ENCODE measurements around the gene EXOC6B.

Gene EXOC6B

DNA sequence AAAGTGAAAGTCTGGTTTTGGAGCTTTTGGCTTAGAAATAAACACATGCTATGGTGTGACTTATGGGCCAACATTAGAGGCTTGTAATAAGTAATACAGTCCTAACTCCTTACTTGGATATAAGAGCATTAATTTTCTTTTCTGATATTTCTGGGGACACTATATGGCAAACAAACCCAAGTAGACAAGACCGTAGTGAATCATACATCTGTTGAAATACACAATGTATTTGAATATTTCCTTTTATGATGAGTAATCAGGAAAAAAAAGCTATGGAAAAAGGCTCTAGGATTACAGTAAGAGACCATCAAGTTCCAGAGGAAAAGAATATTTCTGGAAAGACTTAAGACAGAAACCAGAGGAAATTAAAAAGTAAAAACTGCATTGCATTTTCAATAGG, 532.2 kb downstream of the EXOC6B start:
- Histone ChIP-seq H2AFZ (ENCODE audit: low read depth, low read length) (no peak overlapping the region), H3K79me2 (ENCODE audit: insufficient read depth, low read length) (no peaks in the 10 kb centered on the region), H4K20me1 (ENCODE audit: insufficient read depth, low read length) (no peaks in the 10 kb centered on the region), H3K27ac (ENCODE audit: low read length) (no peak overlapping the region), H3K4me1 (ENCODE audit: insufficient read depth, low read length) (no peaks in the 10 kb centered on the region), H3K27me3 (ENCODE audit: insufficient read depth, low read length, poor library complexity) (no peaks in the 10 kb centered on the region), H3K4me3 (ENCODE audit: low read depth in 1 of 2, low read length in 2 of 2) (no peak overlapping the region), H3K9ac (ENCODE audit: low read depth, low read length) (no peak overlapping the region), H3K9me3 (ENCODE audit: insufficient read depth, low read length, severe bottlenecking) (no peaks in the 10 kb centered on the region), H3K36me3 (ENCODE audit: insufficient read depth, low read length) (no peaks in the 10 kb centered on the region), H3K4me2 (ENCODE audit: insufficient read depth, low read length) (no peak overlapping the region)
- no peak for ATAC-seq (ENCODE audit: insufficient read depth, low read depth)
- DNase-seq = no peak
- TF ChIP-seq EZH2 (IDR thresholded peaks at IDR 0.05; ENCODE audit: borderline replicate concordance, low read depth, low read length, severe bottlenecking) = no peak
- TF ChIP-seq, protein P1, sequence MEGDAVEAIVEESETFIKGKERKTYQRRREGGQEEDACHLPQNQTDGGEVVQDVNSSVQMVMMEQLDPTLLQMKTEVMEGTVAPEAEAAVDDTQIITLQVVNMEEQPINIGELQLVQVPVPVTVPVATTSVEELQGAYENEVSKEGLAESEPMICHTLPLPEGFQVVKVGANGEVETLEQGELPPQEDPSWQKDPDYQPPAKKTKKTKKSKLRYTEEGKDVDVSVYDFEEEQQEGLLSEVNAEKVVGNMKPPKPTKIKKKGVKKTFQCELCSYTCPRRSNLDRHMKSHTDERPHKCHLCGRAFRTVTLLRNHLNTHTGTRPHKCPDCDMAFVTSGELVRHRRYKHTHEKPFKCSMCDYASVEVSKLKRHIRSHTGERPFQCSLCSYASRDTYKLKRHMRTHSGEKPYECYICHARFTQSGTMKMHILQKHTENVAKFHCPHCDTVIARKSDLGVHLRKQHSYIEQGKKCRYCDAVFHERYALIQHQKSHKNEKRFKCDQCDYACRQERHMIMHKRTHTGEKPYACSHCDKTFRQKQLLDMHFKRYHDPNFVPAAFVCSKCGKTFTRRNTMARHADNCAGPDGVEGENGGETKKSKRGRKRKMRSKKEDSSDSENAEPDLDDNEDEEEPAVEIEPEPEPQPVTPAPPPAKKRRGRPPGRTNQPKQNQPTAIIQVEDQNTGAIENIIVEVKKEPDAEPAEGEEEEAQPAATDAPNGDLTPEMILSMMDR (IDR thresholded peaks at IDR 0.05; ENCODE audit: borderline replicate concordance, extremely low read depth, low read length, poor library complexity, severe bottlenecking) = no peak

DNA sequence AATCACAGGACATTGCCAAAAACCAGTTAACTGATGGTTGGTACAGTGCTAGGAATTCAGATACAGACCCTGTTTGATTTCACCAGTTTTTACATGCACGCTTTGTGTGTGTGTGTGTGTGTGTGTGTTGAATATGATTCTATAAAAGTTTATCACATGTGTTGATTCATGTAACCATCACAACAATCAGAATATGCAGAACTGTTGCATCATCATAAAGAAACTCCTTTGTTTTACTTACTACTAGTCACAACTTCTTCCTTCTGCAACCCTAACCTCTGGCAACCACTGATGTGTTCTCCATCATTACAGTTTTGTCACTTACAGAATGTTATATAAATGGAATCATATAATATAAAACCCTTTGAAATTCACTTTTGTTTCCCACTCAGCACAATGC, 533.4 kb downstream of the EXOC6B start:
- no peaks in the 10 kb centered on the region for H3K36me3 ChIP-seq (ENCODE audit: insufficient read depth, low read length)
- H3K4me3 ChIP-seq (ENCODE audit: low read depth in 1 of 2, low read length in 2 of 2) = no peak overlapping the region
- TF ChIP-seq, protein P1 (IDR thresholded peaks at IDR 0.05; ENCODE audit: borderline replicate concordance, extremely low read depth, low read length, poor library complexity, severe bottlenecking) = no peak
- TF ChIP-seq EZH2 (IDR thresholded peaks at IDR 0.05; ENCODE audit: borderline replicate concordance, low read depth, low read length, severe bottlenecking) = no peak
- H3K79me2 ChIP-seq (ENCODE audit: insufficient read depth, low read length) = no peaks in the 10 kb centered on the region
- no peak overlapping the region for H3K27ac ChIP-seq (ENCODE audit: low read length)
- H3K9ac ChIP-seq (ENCODE audit: low read depth, low read length) = no peak overlapping the region
- H3K9me3 ChIP-seq (ENCODE audit: insufficient read depth, low read length, severe bottlenecking) = no peaks in the 10 kb centered on the region
- H3K4me1 ChIP-seq (ENCODE audit: insufficient read depth, low read length) = no peaks in the 10 kb centered on the region
- ATAC-seq (ENCODE audit: insufficient read depth, low read depth) = no peak
- H2AFZ ChIP-seq (ENCODE audit: low read depth, low read length) = no peak overlapping the region
- DNase-seq = no peak
- no peak overlapping the region for H3K4me2 ChIP-seq (ENCODE audit: insufficient read depth, low read length)
- H3K27me3 ChIP-seq (ENCODE audit: insufficient read depth, low read length, poor library complexity) = no peaks in the 10 kb centered on the region
- no peaks in the 10 kb centered on the region for H4K20me1 ChIP-seq (ENCODE audit: insufficient read depth, low read length)

DNA sequence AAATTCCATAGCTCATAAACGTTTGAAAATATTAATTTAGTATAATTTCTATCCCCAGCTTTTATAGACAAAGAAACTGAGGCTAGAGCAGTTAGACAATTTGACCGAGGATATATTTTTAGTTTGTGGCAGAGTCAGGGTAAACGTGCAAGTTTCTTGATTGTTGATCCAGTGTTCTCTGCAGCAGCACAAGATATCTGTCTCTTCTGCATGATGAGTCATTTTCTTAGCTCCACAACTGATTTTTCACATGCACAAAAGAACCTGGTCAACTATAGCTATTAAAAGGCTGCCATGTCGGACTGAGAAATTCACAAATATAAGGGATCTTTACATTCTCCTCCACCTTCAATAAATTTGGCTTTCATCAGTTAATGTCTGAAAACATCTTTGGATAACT, 534.8 kb downstream of the EXOC6B start:
- H3K4me1 ChIP-seq (ENCODE audit: insufficient read depth, low read length) = no peaks in the 10 kb centered on the region
- no peak for ATAC-seq (ENCODE audit: insufficient read depth, low read depth)
- H3K4me2 ChIP-seq (ENCODE audit: insufficient read depth, low read length) = no peak overlapping the region

More for the DNA sequence above, 534.8 kb downstream of the EXOC6B start:
- no peaks in the 10 kb centered on the region for H3K27me3 ChIP-seq (ENCODE audit: insufficient read depth, low read length, poor library complexity)
- H2AFZ ChIP-seq (ENCODE audit: low read depth, low read length) = no peak overlapping the region
- no peaks in the 10 kb centered on the region for H3K9me3 ChIP-seq (ENCODE audit: insufficient read depth, low read length, severe bottlenecking)
- H3K27ac ChIP-seq (ENCODE audit: low read length) = no peak overlapping the region
- H3K4me3 ChIP-seq (ENCODE audit: low read depth in 1 of 2, low read length in 2 of 2) = no peak overlapping the region
- no peaks in the 10 kb centered on the region for H3K79me2 ChIP-seq (ENCODE audit: insufficient read depth, low read length)
- TF ChIP-seq, protein P1 (IDR thresholded peaks at IDR 0.05; ENCODE audit: borderline replicate concordance, extremely low read depth, low read length, poor library complexity, severe bottlenecking) = no peak
- DNase-seq = no peak
- no peaks in the 10 kb centered on the region for H4K20me1 ChIP-seq (ENCODE audit: insufficient read depth, low read length)
- H3K36me3 ChIP-seq (ENCODE audit: insufficient read depth, low read length) = no peaks in the 10 kb centered on the region
- H3K9ac ChIP-seq (ENCODE audit: low read depth, low read length) = no peak overlapping the region
